Sigmoid colon (tissue), 4 donors: ENCODE results near the gene CSPG4.

Experiments used
- EP300 ChIP-seq, 4 donors: sonication (generic); formaldehyde crosslinking; IDR thresholded peaks; one replicate each; pipeline ENCODE4 v1.6.1; 2017; ENCODE audit warnings: antibody characterized with exemption in 4 of 4
- POLR2A ChIP-seq, 2 donors: fragments of 450-650 bp; IDR thresholded peaks; one replicate each; pipeline ENCODE4 v1.6.1; 2016; ENCODE audit warnings: antibody characterized with exemption in 2 of 2, mild to moderate bottlenecking in 2 of 2, moderate library complexity in 2 of 2
- POLR2AphosphoS5 ChIP-seq, 4 donors: sonication (generic); formaldehyde crosslinking; IDR thresholded peaks; one replicate each; pipeline ENCODE4 v1.6.1; 2017; ENCODE audit warnings: antibody characterized with exemption in 4 of 4
- TF ChIP-seq, protein P1 (sequence below), 4 experiments: fragments of 450-650 bp in 3 of 4; fragments of 200-600 bp in 1 of 4; IDR thresholded peaks; one replicate each; pipeline ENCODE4 v1.5.1; 2016 to 2019; ENCODE audit warnings: antibody characterized with exemption in 4 of 4, mild to moderate bottlenecking in 3 of 4, moderate library complexity in 2 of 4

DNA sequence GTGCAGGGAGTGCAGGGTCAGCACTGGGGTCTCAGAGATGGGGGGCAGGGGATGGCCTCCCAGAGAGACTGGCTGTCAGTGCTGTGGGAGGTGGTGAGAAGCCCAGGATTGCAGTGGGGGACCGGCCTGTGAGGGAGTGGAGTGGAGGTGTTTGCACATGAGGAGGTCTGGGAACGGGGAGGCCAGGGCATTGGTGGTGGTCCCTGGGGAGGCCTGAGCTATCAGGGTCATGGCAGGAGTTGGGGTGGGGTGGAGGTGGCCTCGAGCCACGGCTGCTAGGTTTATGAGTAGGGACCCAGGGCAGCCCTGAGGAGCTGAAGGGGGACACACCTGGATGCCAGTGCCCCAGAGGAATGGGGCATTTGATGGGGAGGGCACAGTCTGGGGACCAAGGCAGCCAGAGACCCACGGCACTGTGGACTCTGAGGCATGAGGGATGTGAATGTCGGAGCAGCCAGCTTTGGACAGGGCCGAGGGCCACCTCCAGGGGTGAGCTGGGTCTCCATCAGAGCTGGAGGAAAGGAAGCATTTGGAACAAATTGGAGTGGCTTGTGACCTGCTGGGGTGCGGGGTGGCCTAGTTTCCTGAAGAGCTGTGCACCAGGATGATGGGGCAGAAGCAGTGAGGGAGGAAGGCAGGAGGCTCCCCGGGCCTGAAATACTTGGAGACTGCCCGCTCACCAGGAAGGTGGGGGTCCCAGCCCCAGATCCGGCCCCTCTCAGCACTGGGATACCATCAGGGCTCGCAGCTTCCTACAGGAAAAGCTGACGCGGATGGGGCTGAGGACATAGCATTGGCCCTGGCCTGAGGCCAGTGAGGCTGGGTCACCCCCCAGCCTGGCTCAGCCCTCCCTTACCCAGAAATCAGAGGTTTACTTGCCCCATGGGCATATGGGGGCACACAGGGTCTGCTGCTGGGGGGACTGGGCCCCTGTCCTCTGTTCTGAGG, 9.5 kb upstream of the CSPG4 start:
- TF ChIP-seq, protein P1, sequence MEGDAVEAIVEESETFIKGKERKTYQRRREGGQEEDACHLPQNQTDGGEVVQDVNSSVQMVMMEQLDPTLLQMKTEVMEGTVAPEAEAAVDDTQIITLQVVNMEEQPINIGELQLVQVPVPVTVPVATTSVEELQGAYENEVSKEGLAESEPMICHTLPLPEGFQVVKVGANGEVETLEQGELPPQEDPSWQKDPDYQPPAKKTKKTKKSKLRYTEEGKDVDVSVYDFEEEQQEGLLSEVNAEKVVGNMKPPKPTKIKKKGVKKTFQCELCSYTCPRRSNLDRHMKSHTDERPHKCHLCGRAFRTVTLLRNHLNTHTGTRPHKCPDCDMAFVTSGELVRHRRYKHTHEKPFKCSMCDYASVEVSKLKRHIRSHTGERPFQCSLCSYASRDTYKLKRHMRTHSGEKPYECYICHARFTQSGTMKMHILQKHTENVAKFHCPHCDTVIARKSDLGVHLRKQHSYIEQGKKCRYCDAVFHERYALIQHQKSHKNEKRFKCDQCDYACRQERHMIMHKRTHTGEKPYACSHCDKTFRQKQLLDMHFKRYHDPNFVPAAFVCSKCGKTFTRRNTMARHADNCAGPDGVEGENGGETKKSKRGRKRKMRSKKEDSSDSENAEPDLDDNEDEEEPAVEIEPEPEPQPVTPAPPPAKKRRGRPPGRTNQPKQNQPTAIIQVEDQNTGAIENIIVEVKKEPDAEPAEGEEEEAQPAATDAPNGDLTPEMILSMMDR (IDR thresholded peaks at IDR 0.05): no peak
- no peak for TF ChIP-seq POLR2A (IDR thresholded peaks at IDR 0.05)
- no peak for TF ChIP-seq EP300 (IDR thresholded peaks at IDR 0.05)
- TF ChIP-seq POLR2AphosphoS5 (IDR thresholded peaks at IDR 0.05): no peak
